GM12873 (cell line): ENCODE measurements around the gene RAET1G.

Source experiments
- TF ChIP-seq, protein P1 (sequence below): IDR thresholded peaks from 2 replicates; pipeline ENCODE4 v1.5.1; 2012; ENCODE audit warnings: low read depth, mild to moderate bottlenecking, moderate library complexity, low read length, control low read depth; ENCODE audit not compliant: insufficient read depth; ENCODE audit errors: missing control alignments

The RAET1G gene

DNA sequence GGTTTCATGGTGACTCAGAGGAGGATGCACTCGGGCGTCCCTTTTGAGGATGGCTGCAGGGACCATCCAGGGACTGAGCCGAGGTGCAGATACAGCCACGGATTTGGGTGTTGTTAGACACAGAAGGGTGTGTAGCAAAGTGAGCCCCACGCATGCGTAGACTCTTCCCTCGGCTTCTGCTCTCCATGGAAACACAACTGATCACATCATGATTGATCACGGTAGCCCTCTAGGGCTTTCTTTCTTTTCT is 40.2 kb upstream of the RAET1G start:
- TF ChIP-seq, protein P1, sequence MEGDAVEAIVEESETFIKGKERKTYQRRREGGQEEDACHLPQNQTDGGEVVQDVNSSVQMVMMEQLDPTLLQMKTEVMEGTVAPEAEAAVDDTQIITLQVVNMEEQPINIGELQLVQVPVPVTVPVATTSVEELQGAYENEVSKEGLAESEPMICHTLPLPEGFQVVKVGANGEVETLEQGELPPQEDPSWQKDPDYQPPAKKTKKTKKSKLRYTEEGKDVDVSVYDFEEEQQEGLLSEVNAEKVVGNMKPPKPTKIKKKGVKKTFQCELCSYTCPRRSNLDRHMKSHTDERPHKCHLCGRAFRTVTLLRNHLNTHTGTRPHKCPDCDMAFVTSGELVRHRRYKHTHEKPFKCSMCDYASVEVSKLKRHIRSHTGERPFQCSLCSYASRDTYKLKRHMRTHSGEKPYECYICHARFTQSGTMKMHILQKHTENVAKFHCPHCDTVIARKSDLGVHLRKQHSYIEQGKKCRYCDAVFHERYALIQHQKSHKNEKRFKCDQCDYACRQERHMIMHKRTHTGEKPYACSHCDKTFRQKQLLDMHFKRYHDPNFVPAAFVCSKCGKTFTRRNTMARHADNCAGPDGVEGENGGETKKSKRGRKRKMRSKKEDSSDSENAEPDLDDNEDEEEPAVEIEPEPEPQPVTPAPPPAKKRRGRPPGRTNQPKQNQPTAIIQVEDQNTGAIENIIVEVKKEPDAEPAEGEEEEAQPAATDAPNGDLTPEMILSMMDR = no peak

DNA sequence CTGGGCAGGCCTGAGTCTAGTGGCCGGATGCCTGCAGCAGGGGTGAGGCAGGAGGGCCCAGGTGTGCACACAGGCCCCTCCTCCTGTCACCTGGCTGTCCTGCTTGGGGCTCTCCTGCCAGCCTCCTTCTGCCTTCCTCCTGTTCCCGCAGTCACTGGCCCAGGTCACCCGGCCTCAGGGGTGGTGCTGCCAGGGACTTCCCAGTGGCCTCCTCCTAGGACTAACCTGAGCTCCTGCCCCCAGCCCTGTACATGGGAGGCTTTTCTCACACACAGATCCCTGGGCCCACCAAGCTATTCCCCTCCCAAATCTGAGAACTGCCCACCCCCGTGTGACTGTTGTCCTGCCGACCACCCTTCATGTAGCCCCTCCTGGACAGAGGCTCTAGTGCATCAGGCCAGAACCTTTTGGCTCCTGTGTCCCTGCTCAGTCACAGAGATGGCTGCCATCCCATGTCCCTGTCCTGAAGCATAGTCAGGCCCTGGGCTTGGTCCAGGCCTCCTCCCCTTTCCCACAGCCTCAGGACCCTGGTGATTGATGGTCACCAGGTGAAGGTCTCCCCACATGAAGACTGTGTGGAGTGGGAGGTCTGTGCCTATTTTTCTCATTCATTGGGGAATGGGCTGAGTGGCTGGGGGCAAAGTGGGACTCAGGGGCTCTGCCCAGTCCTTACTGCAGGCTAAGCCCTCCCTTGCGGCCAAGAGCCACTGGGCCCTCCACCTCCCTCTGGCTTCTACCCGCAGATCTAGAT is 39.7 kb upstream of the RAET1G start:
- TF ChIP-seq, protein P1 = no peak

DNA sequence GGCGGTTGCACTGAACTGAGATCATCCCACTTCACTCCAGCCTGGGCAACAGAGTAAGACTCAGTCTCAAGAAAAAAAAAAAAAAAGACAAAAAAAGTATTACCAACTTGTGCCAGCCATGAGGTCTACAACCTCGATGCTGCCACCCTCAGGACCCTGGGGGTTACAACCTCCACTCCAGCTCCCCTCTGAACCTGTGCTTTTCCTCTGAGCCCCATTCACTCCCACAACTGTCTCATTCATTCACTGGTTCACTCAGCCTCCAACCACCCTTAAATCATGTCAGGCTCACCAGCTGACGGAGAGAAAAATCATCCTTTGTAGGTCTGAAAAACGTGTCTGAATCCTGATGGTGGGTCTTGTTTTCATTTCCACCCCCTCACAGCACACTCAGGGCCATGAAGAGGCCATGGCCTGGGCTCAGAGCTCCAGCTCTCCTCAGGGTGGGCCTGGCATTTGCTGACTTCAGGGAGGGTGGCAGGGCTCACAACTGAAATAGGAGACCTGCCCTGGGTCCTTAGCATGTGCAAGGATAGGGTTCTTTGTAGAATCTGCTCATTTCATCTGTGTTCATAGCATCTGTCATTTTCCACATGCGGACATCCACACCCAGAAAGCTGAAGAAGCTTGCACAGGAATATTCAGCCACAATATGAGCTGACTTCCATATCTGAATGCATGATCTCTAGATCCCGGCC is 39.0 kb upstream of the RAET1G start:
- TF ChIP-seq, protein P1 = peak; percentile 31

DNA sequence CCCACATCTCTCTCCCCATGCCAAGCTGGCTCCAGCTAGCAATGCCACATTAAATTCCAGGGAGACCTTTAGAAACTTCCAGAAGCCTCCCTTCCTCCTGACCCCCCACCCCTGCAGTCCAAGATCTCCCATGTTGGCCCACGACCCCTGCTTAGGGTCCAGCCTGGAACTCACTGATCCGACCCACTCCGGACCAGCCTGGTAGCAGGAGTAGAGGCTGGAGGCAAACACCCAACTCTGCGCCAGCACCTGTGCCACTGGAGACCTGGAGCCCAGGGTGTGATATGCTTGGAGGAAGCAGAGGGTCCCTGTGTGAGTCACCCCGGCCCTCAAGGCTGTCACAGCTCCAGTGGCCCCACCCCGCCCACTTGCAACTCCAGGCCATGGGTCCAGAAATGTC is 37.6 kb upstream of the RAET1G start:
- TF ChIP-seq, protein P1 = no peak

DNA sequence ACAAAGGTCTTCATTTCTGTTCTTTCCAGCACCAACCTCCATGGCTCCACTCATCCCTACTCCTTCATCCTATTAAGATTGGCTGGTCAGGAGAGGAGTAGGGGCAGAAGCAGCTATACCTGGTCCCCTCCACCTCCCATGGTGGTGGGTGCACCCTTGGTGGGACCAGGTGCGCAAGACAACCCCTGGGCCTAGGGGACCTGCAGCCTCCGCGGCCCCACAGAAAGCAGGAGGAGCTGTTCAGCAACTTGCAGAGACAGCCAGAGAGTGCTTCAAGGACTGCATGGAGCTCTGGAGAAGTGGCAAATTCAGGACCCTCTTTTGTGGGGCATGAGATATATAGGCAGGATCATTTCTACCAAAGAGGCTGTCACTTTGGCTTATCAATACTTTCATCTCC is 28.7 kb upstream of the RAET1G start:
- TF ChIP-seq, protein P1 = no peak

DNA sequence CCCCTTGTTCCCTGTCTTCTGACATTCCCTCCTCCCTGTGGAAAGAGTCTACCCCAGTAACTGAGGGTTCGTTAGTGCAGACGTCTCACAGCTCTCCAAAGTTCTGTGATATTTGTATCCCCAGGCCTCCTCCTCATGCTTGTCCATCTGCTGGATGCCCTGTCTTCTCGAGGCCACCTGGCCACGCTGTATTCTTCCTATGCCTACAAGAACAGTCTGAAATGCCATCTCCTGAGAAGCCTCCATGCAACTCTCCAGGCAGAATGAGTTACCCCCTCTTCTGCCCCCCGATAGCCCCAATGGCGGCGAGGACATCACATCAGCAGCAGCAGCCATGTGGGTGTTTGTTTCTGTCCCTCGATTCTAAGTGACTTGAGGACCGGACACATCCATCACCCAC is 28.2 kb upstream of the RAET1G start:
- TF ChIP-seq, protein P1 = no peak

DNA sequence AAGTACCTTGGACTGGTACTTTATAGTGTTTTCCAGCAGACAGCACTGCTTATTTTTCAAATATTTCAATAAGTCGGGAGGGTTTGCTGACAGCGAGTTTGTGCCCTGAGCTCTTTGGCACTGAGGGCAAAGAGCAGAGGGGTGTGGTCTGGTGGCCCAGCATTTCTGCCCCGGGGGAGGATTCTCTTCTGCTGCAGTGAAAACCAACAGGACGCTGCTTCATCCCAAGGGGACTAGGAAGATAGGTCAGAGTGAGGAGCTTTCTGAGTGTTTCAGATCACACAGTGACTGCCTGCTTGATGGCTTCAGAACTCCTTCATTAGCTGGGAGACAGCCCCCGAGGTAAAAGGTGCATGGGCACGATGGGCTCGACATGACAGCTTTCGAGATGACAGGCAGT is 27.5 kb upstream of the RAET1G start:
- TF ChIP-seq, protein P1 = no peak
